Suppressor macrophage treated with lipopolysaccharide for 4 hours (primary cell): ENCODE results near the gene IRX3.

ENCODE experiments used
- DNase-seq: peaks from one replicate; pipeline ENCODE4 v3.0.0-alpha.2; 2020

Gene IRX3

DNA sequence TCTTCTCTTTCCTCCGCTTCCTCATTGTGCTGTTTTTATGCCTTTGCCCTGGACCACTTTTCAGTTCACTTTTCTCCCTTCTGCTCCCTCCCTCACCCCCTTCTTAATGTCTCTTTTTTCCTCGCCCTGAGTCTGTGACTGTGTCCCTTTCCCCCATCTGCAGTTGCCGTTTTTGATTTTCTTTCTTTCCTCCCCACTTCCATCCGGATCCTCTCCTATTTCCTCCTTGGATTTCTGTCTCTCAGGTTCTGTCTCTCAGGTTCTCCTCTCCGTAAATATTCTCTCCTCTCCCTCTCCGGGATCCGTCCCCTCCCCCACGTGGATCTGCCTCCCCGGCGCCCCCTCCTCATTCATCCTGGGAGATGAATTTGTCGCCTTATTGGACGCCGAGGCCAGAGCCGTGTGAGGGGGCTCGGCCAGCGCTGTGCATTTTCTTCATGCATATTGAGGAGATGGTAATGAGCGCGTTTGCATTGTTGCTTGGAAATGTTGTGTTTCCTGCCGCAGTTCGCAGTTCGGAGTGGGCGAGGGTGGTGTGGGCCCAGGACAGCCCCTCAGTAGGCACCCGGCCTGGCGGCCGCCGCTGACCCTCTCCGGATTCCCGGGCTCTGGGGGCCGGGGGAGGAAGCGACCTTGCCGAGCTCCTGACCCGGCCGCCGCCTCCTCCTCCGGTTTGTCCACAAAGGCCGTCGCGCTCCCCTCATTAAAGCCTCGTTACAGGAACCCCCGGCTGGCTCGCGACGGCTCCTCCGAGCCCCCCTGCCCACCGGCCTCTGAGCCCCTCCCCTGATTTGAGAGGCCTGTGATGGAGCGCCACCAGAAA lies 4.5 kb upstream of the IRX3 start:
- DNase-seq, result no peak

DNA sequence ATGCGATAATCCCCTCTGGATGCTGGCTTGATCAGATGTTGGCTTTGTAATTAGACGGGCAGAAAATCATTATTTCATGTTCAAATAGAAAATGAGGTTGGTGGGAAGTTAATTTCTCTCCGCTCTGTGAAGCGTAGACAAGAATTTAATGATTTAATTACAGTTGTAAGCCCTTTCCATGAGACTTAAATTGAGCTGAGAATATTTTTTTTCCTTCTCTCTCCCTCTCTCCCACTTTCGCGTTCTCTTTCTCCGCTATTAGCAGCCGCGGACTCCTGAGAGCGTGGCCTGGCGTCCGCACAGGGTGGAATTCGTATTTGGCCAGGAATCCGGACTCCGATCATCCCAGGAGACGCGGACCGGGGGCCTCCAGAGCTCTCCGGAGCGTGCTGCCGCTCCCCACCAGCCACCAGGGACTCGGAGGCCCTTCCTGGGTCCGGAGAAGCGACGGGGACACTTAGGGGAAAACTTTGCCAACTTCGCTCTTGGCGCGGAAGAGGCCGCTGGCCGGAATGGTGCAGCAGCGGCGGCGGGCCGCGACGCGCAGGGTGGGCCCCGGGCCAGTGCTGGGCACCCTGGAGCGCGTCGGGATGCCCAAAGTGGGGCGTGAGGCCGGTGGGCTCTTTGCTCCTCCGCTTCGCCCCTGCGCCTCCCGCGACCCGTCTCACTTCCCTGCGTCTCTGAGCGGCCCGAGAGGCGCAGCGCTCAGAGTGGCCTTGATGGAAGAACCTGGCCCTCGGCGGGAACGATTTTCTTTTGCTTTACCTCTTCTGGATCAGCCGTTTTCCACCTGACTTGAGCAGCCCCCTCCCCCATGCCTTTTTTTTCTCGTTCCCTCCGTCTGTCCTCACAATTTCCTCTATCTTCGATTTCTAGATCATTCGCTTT lies 3.6 kb upstream of the IRX3 start:
- DNase-seq, result no peak

DNA sequence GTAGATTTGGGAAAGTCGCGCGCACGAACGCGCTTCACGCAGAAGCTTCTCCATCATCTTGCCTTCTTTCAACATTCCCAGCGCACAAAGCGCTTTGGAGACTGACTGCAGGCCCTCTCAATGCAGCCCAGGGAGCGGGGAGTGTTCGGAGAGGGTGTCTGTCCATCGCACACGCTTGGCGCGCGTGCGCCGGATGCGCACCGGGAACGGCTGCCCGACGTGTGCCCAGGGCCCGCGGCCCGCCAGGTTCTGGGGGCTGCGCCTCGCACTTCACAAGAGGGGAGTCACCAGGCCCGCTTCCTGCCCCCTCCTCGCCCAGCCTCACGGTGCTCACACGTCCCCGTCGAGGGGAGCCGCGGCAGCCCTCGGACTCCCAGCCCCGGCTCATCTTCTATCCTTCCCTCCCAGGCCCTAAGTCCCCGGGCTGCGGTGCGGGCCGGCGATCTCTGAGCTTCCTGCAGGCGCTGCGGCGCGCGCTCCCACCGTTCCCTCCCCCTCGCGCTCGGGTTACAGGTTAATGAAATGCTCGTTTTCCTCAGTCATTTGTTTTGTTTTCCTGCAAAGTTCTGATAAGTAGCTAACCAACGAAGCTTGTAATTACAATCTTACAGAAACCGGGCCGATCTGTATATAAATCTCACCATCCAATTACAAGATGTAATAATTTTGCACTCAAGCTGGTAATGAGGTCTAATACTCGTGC lies 2.8 kb upstream of the IRX3 start:
- no peak for DNase-seq

DNA sequence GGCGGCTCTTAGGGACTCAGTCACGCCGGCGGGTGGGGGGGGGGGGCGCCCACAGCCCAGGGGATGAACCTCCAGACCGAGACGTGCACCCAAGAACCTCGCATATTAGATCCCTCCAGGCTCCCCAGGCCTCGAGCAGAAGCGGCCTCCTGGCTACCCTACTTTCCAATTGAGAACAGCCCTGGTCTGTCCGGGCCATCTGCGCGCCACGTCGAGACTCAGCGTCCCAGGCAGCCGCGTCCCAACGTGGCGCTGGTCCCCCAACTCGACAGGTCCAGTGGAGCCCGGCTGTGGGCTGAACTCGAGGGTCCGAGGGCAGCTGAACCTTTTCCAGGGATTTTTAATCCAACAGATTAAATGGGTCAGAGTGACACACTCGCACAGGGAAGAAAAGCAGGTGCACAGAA lies 2.3 kb upstream of the IRX3 start:
- no peak for DNase-seq

DNA sequence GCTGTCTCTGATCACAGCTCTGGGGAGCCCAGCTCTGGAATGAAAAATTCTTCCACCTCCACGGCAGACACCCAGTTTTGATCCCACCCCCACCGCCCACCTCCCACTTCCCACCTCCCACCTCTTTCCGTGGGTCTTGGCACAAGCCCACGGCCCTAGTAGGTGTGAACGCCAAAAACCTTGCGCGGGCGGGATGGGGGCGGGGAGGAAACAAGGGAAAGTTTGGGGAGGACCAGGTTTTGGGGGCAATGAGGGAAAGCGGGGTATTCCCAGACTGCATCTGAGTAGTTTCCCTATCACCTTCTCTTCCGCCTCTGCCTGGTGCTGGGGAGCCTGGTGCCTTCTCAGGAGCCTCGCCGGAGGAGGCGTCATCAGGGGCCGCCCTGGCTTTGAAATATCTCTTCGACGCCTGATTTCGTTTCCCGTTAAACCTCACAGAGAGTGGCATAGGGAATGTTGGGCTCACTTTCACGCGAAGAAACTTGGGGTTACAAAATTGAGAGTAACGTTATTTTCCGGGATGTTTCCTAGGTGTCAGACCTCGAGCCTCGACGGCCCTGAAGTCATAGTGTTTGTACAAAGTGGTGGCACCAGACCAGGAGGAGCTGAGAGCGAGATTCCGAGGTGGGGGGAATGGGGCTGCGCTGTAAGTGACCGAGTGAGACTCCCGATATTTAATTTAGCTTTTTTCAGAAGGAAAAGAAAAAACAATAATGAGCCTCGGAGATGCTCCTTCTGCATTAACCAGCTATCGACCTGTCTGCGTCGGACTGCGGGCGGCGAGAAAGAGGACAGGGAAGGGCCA lies 1.6 kb upstream of the IRX3 start:
- DNase-seq, result no peak

DNA sequence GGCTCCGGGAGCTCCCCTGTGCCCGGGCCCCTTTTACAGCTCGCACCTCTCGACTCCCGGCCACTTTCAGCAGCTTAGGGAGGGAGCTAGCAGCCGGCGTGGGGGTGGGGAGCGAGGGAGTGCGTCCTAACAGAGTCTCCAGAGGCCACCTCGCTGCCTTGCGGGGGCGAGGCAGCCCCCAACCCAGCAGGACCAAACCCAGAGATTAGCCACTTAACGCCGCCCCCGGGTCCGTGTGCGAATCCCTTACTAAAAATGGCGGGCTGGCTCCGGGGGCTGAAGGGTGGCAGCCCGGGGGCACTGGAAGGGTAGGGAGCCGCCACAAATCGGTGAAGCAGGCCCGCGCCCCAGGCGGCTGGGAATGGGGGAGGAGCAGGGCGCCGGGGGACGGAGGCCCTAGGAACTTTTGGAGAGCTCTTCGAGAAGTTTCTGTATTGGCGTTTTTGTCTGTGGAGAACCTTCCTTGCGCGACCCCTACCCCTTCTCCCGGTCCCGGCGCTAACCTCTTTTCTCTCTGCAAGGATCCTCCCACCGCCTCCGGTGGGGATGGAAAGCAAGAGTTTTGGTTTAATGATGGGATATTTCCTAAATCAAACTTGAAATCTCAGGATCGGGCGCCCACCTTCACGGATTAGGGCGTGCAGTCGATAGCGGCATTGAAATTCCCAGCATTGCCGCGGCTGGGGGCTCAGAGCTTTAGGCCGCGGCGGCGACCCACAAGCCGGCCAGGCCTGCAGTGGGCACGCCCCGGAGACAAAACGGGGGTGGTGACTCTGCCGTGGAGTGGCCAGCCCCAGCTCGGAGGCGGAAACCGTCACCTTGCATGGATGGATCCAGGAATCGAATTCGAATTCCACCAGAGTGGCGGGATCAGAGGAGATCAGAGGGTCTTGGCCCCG lies 793 bp upstream of the IRX3 start:
- no peak for DNase-seq

DNA sequence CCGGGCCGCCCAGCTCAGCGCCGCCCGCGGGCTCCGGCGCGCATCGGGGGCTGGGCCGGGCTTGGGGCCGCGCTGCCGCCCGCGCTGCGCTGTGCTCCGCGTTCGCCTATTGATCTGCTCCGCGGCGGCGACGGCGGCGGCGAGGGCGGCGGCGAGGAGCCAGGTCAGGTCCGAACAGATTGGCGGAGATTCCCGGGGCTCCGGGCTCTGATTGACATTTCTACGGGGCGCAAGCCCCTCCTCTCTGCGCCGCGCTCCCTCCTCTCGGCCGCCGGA lies 559 bp downstream of the IRX3 start:
- DNase-seq, result no peak

DNA sequence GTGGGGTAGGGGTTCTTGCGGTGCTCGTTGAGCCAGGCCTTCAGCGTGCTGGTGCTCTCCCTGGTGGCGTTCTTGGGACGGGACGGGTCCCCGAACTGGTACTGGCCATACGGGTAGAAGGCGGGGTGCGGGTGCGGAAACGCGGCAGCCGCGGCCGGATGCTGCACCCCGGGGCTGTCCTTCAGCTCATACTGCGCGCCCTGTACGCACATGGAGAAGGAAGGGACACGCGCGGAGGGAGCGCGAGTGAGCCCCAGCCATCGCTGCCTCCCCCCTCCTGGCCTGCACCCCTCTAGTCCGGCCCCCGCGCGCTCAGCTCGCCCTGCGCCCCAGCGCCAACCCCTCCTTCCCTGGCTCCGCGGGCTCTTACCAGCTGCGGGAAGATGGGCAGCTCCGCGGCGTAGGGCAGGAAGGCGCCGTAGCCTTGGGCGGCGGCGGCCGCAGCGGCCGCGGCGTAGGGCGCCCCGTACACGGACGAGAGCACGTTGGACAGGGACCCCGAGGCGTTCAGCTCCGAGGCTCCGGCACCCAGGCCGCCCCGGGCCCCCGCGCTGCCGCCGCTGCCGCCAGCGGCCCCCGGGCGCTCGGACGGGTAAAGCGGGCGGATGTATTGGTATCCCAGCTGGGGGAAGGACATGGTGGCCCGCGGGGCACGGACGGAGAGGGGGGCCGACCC lies 1.0 kb downstream of the IRX3 start:
- DNase-seq, result no peak

DNA sequence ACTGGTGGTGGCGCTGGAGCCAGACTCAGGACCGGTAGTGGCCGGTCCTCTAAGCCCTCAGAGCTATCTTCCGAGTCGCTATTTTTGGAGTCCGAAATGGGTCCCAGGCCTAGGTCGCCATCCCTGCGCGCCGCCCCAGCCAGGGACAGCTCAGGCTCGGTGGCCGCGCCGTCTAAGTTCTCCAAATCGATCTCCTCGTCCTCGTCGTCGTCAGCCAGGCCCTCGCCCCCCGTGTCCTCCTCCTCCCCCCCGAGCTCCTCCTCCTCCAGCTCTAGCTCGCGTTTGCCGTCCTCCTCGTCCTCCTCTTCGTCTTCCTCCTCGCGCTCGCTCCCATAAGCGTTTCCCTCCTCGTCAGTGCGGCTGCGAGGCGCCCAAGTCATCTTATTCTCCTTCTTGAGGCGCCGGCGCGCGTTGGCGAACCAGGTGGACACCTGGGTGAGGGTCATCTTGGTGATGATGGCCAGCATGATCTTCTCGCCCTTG lies 1.6 kb downstream of the IRX3 start:
- DNase-seq, result no peak

DNA sequence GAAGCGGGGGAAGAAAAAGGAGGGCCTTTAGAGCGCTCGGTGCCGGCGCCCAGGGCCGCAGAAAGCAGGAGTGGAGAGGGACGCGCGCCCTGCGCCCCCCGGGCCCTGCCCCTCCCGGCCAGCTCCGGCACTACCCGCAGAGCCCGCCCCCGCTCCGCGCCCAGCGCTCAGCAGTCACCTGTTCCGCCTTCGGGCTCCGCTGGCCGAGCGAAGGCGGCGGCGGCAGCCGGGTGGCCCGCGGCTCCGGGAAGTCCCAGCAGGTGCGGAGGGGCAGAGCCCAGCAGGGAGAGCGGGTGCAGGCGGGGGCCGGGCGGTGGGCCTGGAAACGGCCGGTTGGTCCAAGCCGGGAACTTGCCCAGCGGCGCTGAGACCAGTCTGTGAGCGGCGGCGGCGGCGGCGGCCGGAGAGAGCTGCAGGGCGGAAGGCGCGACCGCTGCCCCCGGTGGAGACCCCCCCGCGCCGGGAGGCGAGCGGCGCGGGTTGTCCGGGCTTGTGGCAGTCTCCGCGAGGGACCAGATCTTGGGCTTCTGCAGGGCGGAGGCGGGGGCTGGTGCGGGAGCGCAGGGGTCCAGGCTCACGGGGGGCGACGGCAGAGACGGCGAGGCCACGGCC lies 2.2 kb downstream of the IRX3 start:
- DNase-seq, result no peak

DNA sequence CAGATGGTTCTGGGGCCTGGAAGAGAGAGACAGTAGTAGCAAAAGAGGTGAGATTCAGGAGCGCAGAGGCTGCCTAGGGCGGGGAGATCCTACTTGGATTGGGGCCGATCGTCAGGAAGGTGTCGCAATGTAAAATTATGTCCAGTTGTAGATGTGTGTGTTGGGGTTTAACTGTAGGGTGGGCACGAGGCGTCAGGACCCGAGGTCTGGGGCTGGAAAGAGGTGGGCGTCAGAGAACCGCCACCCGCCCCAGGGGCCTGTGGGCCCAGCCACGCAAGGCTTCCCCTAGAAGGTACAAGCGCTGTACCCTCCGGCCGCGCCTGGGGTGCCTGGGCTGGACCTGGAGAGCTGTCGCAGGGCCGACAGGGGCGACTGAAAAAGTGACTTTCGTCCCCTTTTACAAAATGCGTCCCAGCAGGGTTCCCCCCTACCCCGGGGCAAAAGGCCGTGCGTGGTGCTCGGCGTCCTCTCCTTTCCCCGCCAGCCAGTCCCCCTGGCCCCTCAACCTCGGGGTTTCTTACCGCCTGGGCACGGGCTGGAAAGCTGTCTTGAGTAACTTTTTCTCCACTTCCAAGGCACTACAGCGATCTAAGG lies 2.8 kb downstream of the IRX3 start:
- no peak for DNase-seq

DNA sequence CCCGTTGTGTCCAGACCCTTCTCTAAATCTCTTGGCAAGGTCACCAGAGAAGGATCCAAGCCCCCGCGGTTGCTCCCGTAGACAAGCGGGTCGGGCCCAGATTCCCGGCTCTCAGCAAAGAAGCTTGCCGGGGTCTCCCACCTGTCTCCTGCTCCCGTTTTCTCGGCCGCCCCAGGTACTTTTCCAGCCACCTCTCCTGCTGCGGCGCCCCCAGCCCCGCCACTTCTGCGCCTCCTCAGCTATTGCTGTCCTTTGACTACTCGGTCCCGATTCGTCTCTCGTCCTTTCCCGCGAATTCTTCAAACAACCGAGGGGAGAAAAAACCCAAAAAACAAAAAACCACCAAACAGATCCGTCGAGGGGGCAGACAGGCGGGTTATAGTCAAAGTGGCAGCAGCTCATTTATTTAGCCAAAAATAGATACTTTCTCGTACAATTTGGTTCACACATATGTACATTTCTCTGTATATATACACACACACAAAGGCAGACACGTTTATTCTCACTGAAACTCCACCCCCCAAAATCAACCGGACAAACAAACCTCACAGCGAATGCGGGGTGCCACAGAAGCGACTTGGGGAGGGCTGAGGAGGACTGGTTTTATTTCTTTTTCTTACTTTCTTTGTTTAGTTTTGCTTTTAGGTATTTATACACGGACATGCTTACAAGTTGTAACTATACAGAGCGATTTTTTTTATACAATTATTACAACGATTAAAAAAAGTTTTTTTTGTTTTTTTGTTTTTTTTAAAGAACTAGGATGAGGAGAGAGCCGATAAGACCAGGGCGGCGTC lies 3.5 kb downstream of the IRX3 start:
- no peak for DNase-seq

DNA sequence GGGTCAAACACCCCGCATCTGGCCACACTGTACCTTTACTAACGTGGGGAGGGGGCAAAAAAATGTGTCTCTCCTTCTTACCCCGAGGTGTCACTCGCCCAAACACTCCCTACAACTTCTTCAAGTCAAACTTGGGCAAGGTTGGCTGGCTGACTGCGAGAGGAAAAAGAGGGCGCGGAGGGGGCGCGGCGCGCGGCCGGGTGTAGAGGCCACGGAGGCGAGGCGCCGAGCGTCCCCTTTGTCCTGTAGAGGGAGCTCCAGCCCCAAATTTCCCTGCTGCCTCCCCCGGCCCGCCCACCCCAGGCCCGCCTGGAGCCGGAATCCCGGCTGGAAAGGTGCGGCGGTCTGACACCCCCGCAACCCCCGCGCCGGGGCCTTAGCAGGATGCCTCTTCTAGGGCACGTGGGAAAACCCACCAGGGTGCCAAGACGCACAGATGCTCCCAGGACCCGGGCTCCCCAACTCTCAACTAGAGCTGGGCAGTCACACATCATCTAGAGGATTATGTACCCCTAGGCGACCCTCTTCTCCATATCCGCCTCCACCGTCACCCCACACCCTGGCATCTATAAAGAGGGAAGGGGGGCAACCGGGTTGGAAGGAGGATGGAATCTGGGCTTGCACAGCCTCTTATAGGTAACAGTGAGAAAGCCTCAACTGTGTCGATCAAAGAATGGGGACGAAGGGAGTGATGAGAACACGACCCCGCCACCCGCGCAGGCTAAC lies 4.2 kb downstream of the IRX3 start:
- peak; percentile 41 for DNase-seq

DNA sequence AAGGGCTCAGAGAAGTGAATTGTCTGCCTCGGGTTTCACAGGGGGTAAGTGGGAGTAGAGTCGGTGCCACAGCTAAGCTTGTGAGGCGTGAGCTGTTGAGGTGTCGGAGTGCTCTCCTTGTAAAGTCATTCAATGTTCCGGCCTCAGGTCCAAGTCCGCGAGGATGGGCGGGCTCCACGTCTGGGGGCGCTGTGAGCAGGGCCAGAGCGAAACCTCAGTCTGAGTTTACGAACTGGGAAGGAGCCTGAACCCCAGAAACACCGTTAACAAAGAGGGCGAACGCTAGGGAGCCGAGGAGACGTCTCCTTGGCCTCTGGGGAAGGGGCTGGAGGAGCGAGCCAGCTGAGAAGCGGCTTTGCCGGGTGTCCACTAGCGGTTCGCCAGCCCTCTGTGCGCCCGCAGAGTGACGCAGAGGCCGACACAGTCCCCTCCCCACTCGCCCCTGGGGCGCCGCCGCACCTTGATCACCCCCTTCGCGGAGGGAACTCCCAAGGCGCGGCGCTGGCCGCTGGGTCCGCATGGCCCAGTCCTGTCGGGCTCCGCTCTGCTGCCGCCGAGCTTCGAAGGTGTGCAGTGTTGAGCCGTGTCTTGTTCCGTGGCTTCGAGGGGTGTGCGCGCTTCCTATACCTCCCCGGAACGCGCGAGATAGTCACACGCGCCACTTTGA lies 4.9 kb downstream of the IRX3 start:
- no peak for DNase-seq

DNA sequence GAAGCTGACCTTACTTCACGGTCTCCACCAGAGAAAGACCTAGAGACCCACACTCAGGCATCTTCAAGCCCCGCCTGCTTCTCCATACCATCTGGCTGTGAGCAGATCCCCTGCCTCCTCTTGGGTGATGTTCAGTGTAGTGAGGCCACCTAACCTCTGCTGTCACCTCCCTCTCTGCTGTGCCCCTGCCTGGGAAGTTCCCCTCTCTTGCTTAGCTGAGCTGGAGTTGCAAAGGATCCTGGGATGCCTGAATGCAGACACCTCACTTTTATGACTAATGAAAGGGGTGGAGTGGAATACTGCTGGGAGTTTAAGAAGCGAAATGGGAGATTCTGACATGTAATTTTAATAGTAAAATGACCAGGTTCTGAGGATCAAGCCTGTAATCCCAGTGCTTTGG lies 5.8 kb downstream of the IRX3 start:
- no peak for DNase-seq

DNA sequence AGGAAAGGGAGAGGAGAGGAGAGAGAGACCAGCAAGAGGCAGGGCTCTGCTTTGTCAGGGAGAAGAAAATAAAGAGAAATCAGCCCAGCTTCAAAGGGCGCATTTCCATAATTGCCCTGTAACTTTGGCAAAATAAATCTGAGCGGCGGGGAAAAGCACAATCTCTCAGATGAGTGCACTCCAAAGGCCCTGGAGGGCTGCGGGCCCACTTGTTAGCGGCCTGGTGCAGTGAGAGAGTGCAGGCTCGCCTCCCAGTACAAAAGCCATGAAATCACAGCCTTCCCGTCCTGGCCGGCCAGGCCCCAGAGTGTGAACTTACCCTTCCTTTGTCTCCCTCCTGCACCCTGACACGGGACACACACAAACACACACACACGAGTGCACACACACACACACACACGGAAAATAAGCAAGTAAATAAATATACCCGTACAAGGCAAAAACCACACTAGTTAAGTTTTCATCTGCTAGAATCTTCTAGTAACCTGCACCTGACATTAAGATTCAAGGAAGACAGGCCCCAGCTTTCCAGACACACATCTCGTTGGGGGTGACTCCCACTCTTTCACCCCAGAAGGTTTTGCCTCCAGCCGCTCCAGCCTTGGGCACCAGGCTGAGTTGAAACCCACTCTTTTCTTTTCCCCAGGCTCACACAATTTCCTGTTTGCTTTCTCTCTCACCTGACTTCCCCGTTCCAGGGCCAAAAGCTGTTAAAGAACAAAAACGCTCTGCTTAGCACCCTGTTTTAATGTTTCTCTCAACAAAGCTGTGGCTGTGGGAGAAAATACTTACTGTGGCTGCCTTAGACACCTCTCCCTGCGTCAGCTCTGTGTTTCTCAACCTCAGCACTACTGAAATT lies 8.5 kb downstream of the IRX3 start:
- DNase-seq, result no peak

DNA sequence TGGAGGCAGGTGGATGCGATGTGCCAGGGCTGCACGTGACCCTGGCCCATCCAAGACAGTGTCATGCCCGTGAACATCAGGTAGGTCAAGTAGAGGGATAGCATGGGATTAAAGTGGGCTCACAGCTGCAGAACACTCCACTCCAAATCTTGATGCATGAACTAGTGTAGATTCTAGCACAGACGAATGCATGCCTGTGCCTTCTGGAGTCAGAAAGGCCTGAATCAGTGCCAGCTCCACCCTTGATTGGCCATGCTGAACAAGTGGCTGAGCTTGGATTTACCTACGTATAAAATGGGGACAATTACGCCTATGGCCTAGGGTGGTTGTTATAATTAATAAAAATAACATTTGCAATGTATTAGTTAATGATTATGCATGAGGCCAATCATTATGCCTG lies 10.6 kb downstream of the IRX3 start:
- DNase-seq, result no peak
